Colonic mucosa (tissue), 4 donors: ENCODE measurements around the gene KCP. TPM values are rescaled to one million over a fixed set of nuclear protein-coding genes. Genes with fewer than 3 reads are reported as not detected.

Source experiments
- DNase-seq: peaks from one replicate; pipeline ENCODE4 v3.0.0-alpha.2; 2020
- H3K27ac ChIP-seq: fragments of 200-600 bp; one replicate; pipeline ENCODE4 v1.8.0; 2021
- H3K27me3 ChIP-seq: fragments of 200-600 bp; one replicate; pipeline ENCODE4 v1.8.0; 2021
- H3K36me3 ChIP-seq: fragments of 200-600 bp; one replicate; pipeline ENCODE4 v1.8.0; 2021
- H3K4me1 ChIP-seq: fragments of 200-600 bp; one replicate; pipeline ENCODE4 v1.8.0; 2021; ENCODE audit warnings: mild to moderate bottlenecking
- H3K4me3 ChIP-seq: fragments of 200-600 bp; one replicate; pipeline ENCODE4 v1.8.0; 2021
- H3K9ac ChIP-seq, 2 donors: one replicate each; pipeline ENCODE4 v1.7.0; 2013; ENCODE audit warnings: control low read depth in 2 of 2, low read depth in 2 of 2, low read length in 2 of 2
- H3K9me3 ChIP-seq: fragments of 200-600 bp; one replicate; pipeline ENCODE4 v1.8.0; 2021
- CTCF ChIP-seq: fragments of 200-600 bp; IDR thresholded peaks from one replicate; pipeline ENCODE4 v1.8.0; 2022; ENCODE audit warnings: antibody characterized with exemption, mild to moderate bottlenecking
- intact Hi-C: fragments of 100-400 bp; cut with DNase I; formaldehyde crosslinking; loops from one replicate; pipeline ENCODE4 v1.14.1; 2022
- total RNA-seq, 2 donors: library from RNA; stranded (reverse); fragmentation: NEBNext Ultra II Directional in 1 of 2; extraction: Animal tissue kit (Norgen Biotek cat#: 25700) in 1 of 2; gene quantifications; one replicate each; pipeline ENCODE4 v1.2.1, GENCODE V29; 2021
- donor health status: healthy.
- donor health status: DM: no; HTN: no; CAD: no.
- donor health status: DM: no; HTN: no; CAD: no.

The KCP gene
- total RNA-seq, 2 donors from 2014 or later = 0.64 to 1.1 TPM

GRCh38 chr7:128886391-128887168, 23.9 kb downstream of the KCP start:
- no peak for TF ChIP-seq CTCF
- H3K9me3 ChIP-seq = no peaks in the 10 kb centered on the region
- DNase-seq = no peak

GRCh38 chr7:128885370-128886187, 24.9 kb downstream of the KCP start:
- Histone ChIP-seq H3K9me3 (no peaks in the 10 kb centered on the region), H3K27me3 (no peaks in the 10 kb centered on the region), H3K27ac (no peak overlapping the region), H3K4me3 (no peak overlapping the region), H3K36me3 (no peaks in the 10 kb centered on the region), H3K9ac (no peak overlapping the region), H3K4me1 (no peaks in the 10 kb centered on the region)
- intact Hi-C loops = loop anchor here (10.0 kb wide), 1 partner anchor 281 kb away; no protein-coding TSS in a partner anchor
- TF ChIP-seq CTCF = no peak
- no peak for DNase-seq

More at GRCh38 chr7:128886391-128887168, 23.9 kb downstream of the KCP start:
- Histone ChIP-seq H3K4me3 (no peak overlapping the region), H3K36me3 (no peaks in the 10 kb centered on the region), H3K27ac (no peak overlapping the region), H3K9ac (no peak overlapping the region), H3K4me1 (no peaks in the 10 kb centered on the region), H3K27me3 (peaks cover 9% of the 10 kb centered on the region)
- intact Hi-C loops = loop anchor here (10.0 kb wide), 1 partner anchor 282 kb away; no protein-coding TSS in a partner anchor

GRCh38 chr7:128884561-128885369, 25.7 kb downstream of the KCP start:
- no peaks in the 10 kb centered on the region for H3K4me1 ChIP-seq
- DNase-seq = no peak
- no peak for TF ChIP-seq CTCF
- H3K4me3 ChIP-seq = no peak overlapping the region
- no peak overlapping the region for H3K27ac ChIP-seq
- H3K27me3 ChIP-seq = no peaks in the 10 kb centered on the region
- intact Hi-C loops = loop anchor here (10.0 kb wide), 1 partner anchor 280 kb away; no protein-coding TSS in a partner anchor
- H3K36me3 ChIP-seq = no peaks in the 10 kb centered on the region
- no peak overlapping the region for H3K9ac ChIP-seq
- H3K9me3 ChIP-seq = no peaks in the 10 kb centered on the region

- intact Hi-C loops = loop anchor here (2.0 to 10.0 kb wide), 2 partner anchors 43 to 279 kb away; no protein-coding TSS in a partner anchor
- H3K27ac ChIP-seq = no peak overlapping the region
Measured at GRCh38 chr7:128883622-128884448, 26.7 kb downstream of the KCP start.

More at GRCh38 chr7:128883622-128884448, 26.7 kb downstream of the KCP start:
- H3K4me1 ChIP-seq = no peaks in the 10 kb centered on the region
- DNase-seq = peak; percentile 89
- no peaks in the 10 kb centered on the region for H3K27me3 ChIP-seq
- H3K36me3 ChIP-seq = no peaks in the 10 kb centered on the region
- H3K9ac ChIP-seq = no peak overlapping the region
- no peaks in the 10 kb centered on the region for H3K9me3 ChIP-seq
- TF ChIP-seq CTCF = peak; percentile 96
- H3K4me3 ChIP-seq = peak overlapping the region; percentile 12
